ENCODE results near the gene C22orf42. TPM values are rescaled to one million over a fixed set of nuclear protein-coding genes. Genes with fewer than 3 reads are reported as not detected.

The C22orf42 gene
- total RNA-seq, 4 donors from 2014 or later: not detected

- H3K4me3 ChIP-seq: no peak overlapping the region
Observed at GRCh38 chr22:32205974-32206773, 47.1 kb upstream of the C22orf42 start.

GRCh38 chr22:32204856-32205722, 46.0 kb upstream of the C22orf42 start, which contains the start of gene RFPL2:
Gene RFPL2, minus strand, starts transcription at chr22:32205073. Its CDS starts 2,622 bp downstream, at chr22:32202451.
- peaks cover 13 to 32% (median 19%) of the 10 kb centered on the region in 3 donors for H3K27me3 ChIP-seq
- no peak within 1 kb of the TSS for H3K4me3 ChIP-seq
- in situ Hi-C loops (cut with MboI; ENCODE audit: low sequenced_read_pairs in 4 of 4): no loop called here
- ATAC-seq (no peak), DNase-seq (no peak)
- no peaks in the 10 kb centered on the region for H3K9me3 ChIP-seq
- TF ChIP-seq POLR2A (IDR thresholded peaks at IDR 0.05) (no peak), CTCF (IDR thresholded peaks at IDR 0.05 in 4 of 5, conservative IDR thresholded peaks at IDR 0.05 in 1 of 5) (no peak)
- intact Hi-C loops (cut with DNase I; ENCODE audit: low total_unique reads): no loop called here
- H3K27ac ChIP-seq: no peak within 1 kb of the TSS
- peaks cover 0 to 5% of the 10 kb centered on the region in 2 donors for H3K4me1 ChIP-seq
- no peaks in the 10 kb centered on the region for H3K36me3 ChIP-seq

More at GRCh38 chr22:32205974-32206773, 47.1 kb upstream of the C22orf42 start:
- H3K36me3 ChIP-seq: no peaks in the 10 kb centered on the region
- intact Hi-C loops (cut with DNase I; ENCODE audit: low total_unique reads) (no loop called here), in situ Hi-C loops (cut with MboI; ENCODE audit: low sequenced_read_pairs in 4 of 4) (no loop called here)
- H3K9me3 ChIP-seq: no peaks in the 10 kb centered on the region
- H3K27ac ChIP-seq: no peak overlapping the region
- DNase-seq: no peak
- peaks cover 0 to 5% of the 10 kb centered on the region in 2 donors for H3K4me1 ChIP-seq
- TF ChIP-seq CTCF (IDR thresholded peaks at IDR 0.05 in 4 of 5, conservative IDR thresholded peaks at IDR 0.05 in 1 of 5): no peak
- TF ChIP-seq POLR2A (IDR thresholded peaks at IDR 0.05): no peak
- no peak for ATAC-seq
- H3K27me3 ChIP-seq: peaks cover 13 to 32% (median 19%) of the 10 kb centered on the region in 3 donors

- intact Hi-C loops (cut with DNase I; ENCODE audit: low total_unique reads): no loop called here
- no peak for TF ChIP-seq POLR2A (IDR thresholded peaks at IDR 0.05)
- TF ChIP-seq CTCF (IDR thresholded peaks at IDR 0.05 in 4 of 5, conservative IDR thresholded peaks at IDR 0.05 in 1 of 5): no peak
- H3K36me3 ChIP-seq: no peaks in the 10 kb centered on the region
- H3K27ac ChIP-seq: no peak overlapping the region
- DNase-seq (no peak), ATAC-seq (no peak)
- no peaks in the 10 kb centered on the region for H3K9me3 ChIP-seq
- peaks cover 13 to 32% (median 19%) of the 10 kb centered on the region in 3 donors for H3K27me3 ChIP-seq
- H3K4me1 ChIP-seq: peaks cover 0 to 5% of the 10 kb centered on the region in 2 donors
- in situ Hi-C loops (cut with MboI; ENCODE audit: low sequenced_read_pairs in 4 of 4): no loop called here
- no peak overlapping the region for H3K4me3 ChIP-seq
Observed at GRCh38 chr22:32204040-32204855, 45.1 kb upstream of the C22orf42 start.
